ENCODE results near the gene TTN. TPM values are rescaled to one million over a fixed set of nuclear protein-coding genes. Genes with fewer than 3 reads are reported as not detected.

The TTN gene
- total RNA-seq, 3 donors from 2014 or later, result 0.45 to 0.87 (median 0.78) TPM

DNA sequence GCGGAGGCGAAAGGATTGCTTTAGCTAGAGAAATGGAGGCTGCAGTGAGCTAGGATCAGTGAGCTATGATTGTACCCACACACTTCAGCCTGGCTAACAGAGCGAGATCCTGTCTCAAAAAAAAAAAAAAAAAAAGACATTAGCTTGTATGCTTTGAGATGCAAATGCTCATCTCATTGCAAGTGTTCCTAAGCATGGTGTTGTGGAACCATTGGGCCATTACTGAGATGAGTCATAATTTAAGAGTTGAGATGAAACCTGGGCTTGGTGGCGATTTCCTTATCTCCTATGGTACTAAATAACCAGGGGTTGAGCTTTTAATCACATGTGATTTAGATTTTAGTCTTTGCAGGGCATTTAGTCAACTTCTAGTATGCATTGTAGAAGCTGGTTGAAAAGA lies 324.8 kb downstream of the TTN start:
- ATAC-seq (no peak), DNase-seq (no peak)
- H3K4me3 Mint-ChIP-seq, result peak overlapping the region; percentile 92
- H3K27me3 Mint-ChIP-seq (ENCODE audit: low read depth), result no peaks in the 10 kb centered on the region
- peaks cover 50% of the 10 kb centered on the region for H3K4me1 Mint-ChIP-seq (ENCODE audit: low read depth)
- no peaks in the 10 kb centered on the region for H3K9me3 Mint-ChIP-seq
- H3K36me3 Mint-ChIP-seq (ENCODE audit: insufficient read depth), result peaks cover 20% of the 10 kb centered on the region

DNA sequence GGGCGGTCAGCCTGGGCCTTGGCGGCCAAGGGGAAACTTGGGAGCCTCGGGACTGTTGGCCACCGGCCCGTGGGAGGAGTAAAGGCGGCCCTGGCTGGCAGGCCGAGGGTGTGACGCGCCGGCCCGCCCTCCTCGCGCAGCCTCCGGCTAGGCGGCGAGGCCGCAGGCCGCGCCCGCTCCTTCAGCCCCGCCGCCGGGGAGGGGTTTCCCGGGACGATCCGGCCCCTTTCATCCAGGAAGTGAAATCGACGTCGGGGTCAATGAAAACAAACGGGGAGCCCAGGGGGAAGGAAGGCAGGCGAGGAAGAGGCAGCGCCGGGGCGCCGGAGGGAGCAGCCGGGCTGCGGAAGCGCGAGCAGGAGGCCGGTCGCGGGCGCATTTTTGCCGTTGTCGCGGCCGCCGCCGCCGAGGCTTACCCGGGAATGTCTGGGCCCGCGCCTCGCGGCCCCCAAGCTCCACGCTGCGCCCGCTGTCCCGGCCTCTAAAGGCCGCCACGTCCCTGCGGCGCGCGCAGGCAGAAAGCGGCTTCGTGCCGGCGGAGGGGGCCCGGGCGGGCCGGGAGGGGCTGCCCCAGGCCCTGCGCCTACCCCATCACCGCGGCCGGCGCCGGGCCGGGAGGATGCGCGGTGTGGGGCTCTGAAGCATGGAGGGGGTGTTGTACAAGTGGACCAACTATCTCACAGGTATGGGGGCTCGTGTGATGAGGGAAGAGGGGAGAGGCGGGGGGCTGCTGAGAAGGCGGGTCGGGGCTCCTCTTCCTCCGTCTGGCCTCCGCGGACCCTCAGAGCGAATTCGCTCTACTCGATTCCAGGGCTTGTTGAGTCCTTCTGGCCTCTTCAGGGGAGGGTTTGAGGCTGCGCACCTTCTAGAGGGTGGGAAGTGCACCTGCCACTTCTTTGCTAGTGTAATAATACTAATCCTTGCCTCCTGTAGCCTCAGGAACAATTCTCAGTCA lies 326.7 kb downstream of the TTN start, which contains the start of gene PLEKHA3:
PLEKHA3 (plus strand) TSS at position 231 of the 955 bp plus-strand sequence; CDS start at position 644, 413 bp downstream.
- peaks cover 6% of the 10 kb centered on the region for H3K36me3 Mint-ChIP-seq (ENCODE audit: insufficient read depth)
- ATAC-seq (peak; percentile 72 to 82), DNase-seq (peak; percentile 66)
- H3K9me3 Mint-ChIP-seq, result no peaks in the 10 kb centered on the region
- H3K4me1 Mint-ChIP-seq (ENCODE audit: low read depth), result peaks cover 45% of the 10 kb centered on the region
- no peaks in the 10 kb centered on the region for H3K27me3 Mint-ChIP-seq (ENCODE audit: low read depth)
- peak within 1 kb of the TSS; percentile 97 for H3K4me3 Mint-ChIP-seq

DNA sequence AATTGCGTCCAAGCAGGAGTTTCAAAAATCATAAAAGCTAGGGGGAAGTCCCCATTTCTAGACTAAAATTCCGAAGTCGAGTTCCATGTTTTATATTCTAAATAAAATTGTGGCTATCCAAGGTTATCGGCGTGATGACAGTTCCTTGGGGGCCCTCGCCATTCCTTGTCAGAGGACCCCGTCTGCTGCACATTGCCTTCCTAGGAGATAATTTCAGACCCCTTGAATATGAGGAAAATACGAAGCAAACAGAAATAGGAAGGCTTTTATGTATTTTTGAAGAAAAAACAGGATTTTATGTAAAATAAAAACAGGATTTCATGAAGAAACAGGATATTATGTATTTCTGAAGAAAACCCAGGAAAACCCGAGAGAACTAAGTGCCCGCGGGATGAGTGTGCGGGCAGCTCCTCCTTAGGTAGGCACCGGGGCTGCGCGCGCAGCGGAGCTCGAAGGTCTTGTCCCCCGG lies 327.4 kb downstream of the TTN start:
- ATAC-seq (no peak), DNase-seq (no peak)
- Mint-ChIP-seq H3K4me3 (peak overlapping the region; percentile 97), H3K36me3 (ENCODE audit: insufficient read depth) (peaks cover 3% of the 10 kb centered on the region), H3K9me3 (no peaks in the 10 kb centered on the region), H3K27me3 (ENCODE audit: low read depth) (no peaks in the 10 kb centered on the region), H3K4me1 (ENCODE audit: low read depth) (peaks cover 43% of the 10 kb centered on the region)

DNA sequence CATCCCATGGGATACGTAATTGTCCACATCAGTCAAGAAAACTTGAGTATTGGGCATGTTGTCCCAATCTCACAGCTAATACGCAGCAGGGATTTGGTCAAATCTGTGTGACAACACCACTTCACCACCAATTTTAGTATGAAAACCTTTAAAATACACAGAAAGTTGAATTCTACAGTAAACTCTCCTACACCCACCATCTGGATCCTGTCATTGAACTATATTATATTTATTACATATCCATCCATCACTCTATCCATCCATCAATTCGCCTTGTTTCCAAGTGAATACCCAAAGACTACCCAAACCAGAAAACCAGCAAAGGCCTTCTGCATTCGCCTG lies 328.0 kb downstream of the TTN start:
- Mint-ChIP-seq H3K4me1 (ENCODE audit: low read depth) (peaks cover 38% of the 10 kb centered on the region), H3K4me3 (peak overlapping the region; percentile 97), H3K9me3 (no peaks in the 10 kb centered on the region), H3K27me3 (ENCODE audit: low read depth) (no peaks in the 10 kb centered on the region), H3K36me3 (ENCODE audit: insufficient read depth) (no peaks in the 10 kb centered on the region)
- no peak for ATAC-seq
- DNase-seq, result no peak

- ATAC-seq (peak; percentile 72 to 77), DNase-seq (peak; percentile 79)
- Mint-ChIP-seq H3K9me3 (no peaks in the 10 kb centered on the region), H3K4me3 (peak within 1 kb of the TSS; percentile 97), H3K4me1 (ENCODE audit: low read depth) (peaks cover 37% of the 10 kb centered on the region), H3K27me3 (ENCODE audit: low read depth) (no peaks in the 10 kb centered on the region), H3K36me3 (ENCODE audit: insufficient read depth) (no peaks in the 10 kb centered on the region)
Observed at GRCh38 chr2:178478439-178479274, 328.6 kb downstream of the TTN start, which contains the start of gene FKBP7. Gene FKBP7, minus strand, starts transcription at chr2:178478600. Its CDS starts 101 bp downstream, at chr2:178478499.

GRCh38 chr2:178478130-178478438 lies 329.1 kb downstream of the TTN start:
- Mint-ChIP-seq H3K4me3 (peak overlapping the region; percentile 97), H3K9me3 (no peaks in the 10 kb centered on the region), H3K36me3 (ENCODE audit: insufficient read depth) (no peaks in the 10 kb centered on the region), H3K27me3 (ENCODE audit: low read depth) (no peaks in the 10 kb centered on the region), H3K4me1 (ENCODE audit: low read depth) (peaks cover 36% of the 10 kb centered on the region)
- DNase-seq (no peak), ATAC-seq (no peak)

- Mint-ChIP-seq H3K9me3 (no peaks in the 10 kb centered on the region), H3K4me1 (ENCODE audit: low read depth) (peaks cover 32% of the 10 kb centered on the region), H3K4me3 (peak overlapping the region; percentile 97), H3K27me3 (ENCODE audit: low read depth) (no peaks in the 10 kb centered on the region), H3K36me3 (ENCODE audit: insufficient read depth) (no peaks in the 10 kb centered on the region)
- DNase-seq (no peak), ATAC-seq (no peak)
Observed at GRCh38 chr2:178477443-178478129, 329.6 kb downstream of the TTN start.

GRCh38 chr2:178476477-178476876 lies 330.7 kb downstream of the TTN start:
- DNase-seq, result no peak
- H3K27me3 Mint-ChIP-seq (ENCODE audit: low read depth), result no peaks in the 10 kb centered on the region
- no peaks in the 10 kb centered on the region for H3K9me3 Mint-ChIP-seq
- ATAC-seq, result no peak
- H3K4me3 Mint-ChIP-seq, result no peak overlapping the region
- H3K36me3 Mint-ChIP-seq (ENCODE audit: insufficient read depth), result no peaks in the 10 kb centered on the region
- H3K4me1 Mint-ChIP-seq (ENCODE audit: low read depth), result peaks cover 21% of the 10 kb centered on the region

Other genes starting within 250 kb of the TTN start
- gene CCDC141, start 242.7 kb upstream of the TTN start, total RNA-seq, result under 1 TPM; 0.58 to 0.84 (median 0.74) TPM

Data from activated T-cell treated with anti-CD3 and anti-CD28 coated beads, Interleukin-2, amount 50 U/mL, for 4 hours (primary cell).